GM19240 (cell line): Measurements from ENCODE around the gene NSMCE1.
"Not testable (repeated sequence)": the region's sequence is repeated elsewhere in the genome, so short reads cannot be mapped to it uniquely, and the experiment has no call there.

Source experiments
- DNase-seq: peaks from one replicate; pipeline ENCODE4 v3.0.0; 2011; ENCODE audit warnings: low spot score; ENCODE audit not compliant: insufficient read length

Gene NSMCE1

GRCh38 chr16:27218756-27219155 is 49.8 kb downstream of the NSMCE1 start:
- DNase-seq: no peak

- DNase-seq: no peak
Measured at GRCh38 chr16:27217256-27217655, 51.3 kb downstream of the NSMCE1 start.

GRCh38 chr16:27216297-27216885 is 52.2 kb downstream of the NSMCE1 start:
- no peak for DNase-seq

- no peak for DNase-seq
Measured at GRCh38 chr16:27215660-27216059, 52.9 kb downstream of the NSMCE1 start.

GRCh38 chr16:27214084-27214961 is 54.2 kb downstream of the NSMCE1 start:
- no peak for DNase-seq

DNA sequence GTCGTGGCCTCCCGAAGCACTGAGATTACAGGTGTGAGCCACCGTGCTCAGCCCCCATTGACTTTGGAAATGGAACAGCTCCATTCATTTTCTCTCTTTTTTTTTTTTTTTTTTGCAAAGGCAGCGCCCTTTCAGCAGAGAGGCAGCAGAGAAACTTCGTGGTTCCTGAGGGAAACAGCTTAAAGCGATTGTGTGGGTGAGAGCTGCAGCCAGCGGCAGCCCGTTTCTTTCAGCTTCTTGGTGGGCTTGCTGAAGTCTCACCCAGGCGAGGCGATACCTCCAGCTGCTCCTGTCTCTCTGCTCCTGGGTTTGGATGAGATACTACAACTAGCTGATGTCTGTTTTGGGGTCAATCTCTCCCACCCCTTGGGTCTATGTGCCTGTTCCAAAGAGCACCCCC is 57.5 kb downstream of the NSMCE1 start:
- DNase-seq: no peak

DNA sequence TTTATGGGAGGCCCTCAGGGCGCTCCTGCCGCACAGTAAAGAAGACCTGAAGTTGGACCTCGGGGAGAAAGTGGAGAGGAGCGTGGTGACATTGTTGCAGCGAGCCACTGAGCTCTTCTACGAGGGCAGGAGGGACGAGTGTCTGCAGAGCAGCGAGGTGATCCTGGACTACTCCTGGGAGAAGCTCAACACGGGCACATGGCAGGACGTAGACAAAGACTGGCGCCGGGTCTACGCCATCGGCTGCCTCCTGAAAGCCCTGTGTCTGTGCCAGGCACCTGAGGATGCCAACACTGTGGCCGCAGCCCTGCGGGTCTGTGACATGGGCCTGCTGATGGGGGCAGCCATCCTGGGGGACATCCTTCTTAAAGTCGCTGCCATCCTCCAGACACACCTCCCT is 58.4 kb downstream of the NSMCE1 start:
- DNase-seq: no peak

GRCh38 chr16:27209591-27209990 is 59.0 kb downstream of the NSMCE1 start:
- no peak for DNase-seq

GRCh38 chr16:27208796-27209195 is 59.8 kb downstream of the NSMCE1 start:
- DNase-seq: no peak

GRCh38 chr16:27208081-27208680 is 60.4 kb downstream of the NSMCE1 start:
- no peak for DNase-seq

GRCh38 chr16:27207121-27207520 is 61.5 kb downstream of the NSMCE1 start:
- DNase-seq: not testable (repeated sequence)

GRCh38 chr16:27205423-27206065 is 63.0 kb downstream of the NSMCE1 start:
- no peak for DNase-seq

DNA sequence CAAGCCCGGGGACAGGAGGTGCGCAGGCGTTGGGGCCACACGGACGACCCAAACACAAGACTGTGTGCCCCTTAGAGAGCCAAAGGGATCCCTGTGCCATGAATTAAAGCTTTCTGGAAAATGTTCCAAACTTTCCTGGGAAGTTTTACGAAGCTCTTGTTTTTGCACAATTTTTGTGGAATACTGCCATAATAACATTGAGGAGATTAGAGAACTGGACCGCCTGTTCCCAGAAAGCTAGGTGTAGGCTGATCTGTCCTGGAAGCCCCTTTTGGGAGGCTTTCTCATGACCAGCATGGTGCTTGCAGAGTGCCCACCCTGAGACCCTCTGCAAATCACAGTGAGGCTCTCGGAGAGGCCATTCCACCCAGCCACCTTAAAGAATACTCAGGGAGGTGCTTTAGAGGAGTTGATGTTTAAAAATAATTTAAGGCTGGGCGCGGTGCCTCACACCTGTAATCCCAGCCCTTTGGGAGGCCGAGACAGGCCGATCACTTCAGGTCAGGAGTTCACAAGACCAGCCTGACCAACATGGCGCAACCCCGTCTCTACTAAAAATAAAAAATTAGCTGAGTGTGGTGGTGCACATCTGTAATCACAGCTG is 64.2 kb downstream of the NSMCE1 start:
- DNase-seq: no peak

- peak; percentile 94 for DNase-seq
Measured at GRCh38 chr16:27203507-27204311, 64.9 kb downstream of the NSMCE1 start, which contains the start of gene KDM8. KDM8 (plus strand) TSS chr16:27203526; CDS start chr16:27210124, 6,598 bp downstream.

GRCh38 chr16:27202923-27203506 is 65.6 kb downstream of the NSMCE1 start:
- DNase-seq: peak; percentile 58

DNA sequence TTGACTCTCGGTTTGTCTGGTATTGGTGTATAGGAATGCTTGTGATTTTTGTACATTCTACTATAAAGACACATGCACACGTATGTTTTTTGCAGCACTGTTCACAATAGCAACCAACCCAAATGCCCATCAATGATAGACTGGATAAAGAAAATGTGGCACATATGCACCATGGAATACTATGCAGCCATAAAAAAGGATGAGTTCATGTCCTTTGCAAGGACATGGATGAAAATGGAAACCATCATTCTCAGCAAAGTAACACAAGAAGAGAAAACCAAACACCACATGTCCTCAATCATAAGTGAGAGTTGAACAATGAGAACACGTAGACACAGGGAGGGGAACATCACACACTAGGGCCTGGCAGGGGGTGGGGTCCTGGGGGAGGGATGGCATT is 67.7 kb downstream of the NSMCE1 start:
- DNase-seq: not testable (repeated sequence)

DNA sequence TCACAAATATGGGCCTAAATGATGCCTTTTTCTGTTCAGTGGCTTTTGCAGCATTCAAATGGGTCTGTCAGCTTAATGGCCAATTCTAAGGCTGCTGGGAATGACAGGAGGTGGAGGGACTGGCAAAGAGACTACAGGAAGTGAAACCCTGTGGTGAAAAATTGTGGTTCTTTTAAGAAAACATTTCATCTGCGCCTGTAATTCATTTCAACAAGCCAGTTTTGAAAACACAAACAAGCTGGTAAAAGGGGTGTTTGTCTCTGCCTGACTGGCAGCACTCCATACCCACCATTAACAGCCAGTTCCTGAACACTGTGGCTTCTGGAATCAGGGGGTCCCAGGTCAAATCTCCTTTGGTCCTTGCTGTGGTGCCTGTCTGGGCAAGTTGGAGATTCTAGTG is 68.8 kb downstream of the NSMCE1 start:
- peak; percentile 70 for DNase-seq

- DNase-seq: no peak
Measured at GRCh38 chr16:27199235-27199586, 69.4 kb downstream of the NSMCE1 start.

- no peak for DNase-seq
Measured at GRCh38 chr16:27198451-27199234, 69.9 kb downstream of the NSMCE1 start.

GRCh38 chr16:27197004-27197403 is 71.6 kb downstream of the NSMCE1 start:
- DNase-seq: no peak
